Sigmoid colon (tissue), 7 donors: ENCODE results near the gene LRP2BP. TPM values are rescaled to one million over a fixed set of nuclear protein-coding genes. Genes with fewer than 3 reads are reported as not detected.

Experiments
- DNase-seq: peaks from one replicate; pipeline ENCODE4 v3.0.0-alpha.2; 2019
- H3K27ac ChIP-seq, 4 donors: fragments of 200-600 bp; sonication (generic); one replicate each; pipeline ENCODE4 v1.5.1; 2016 to 2019; ENCODE audit warnings: mild to moderate bottlenecking in 1 of 4
- H3K27me3 ChIP-seq, 3 donors: fragments of 200-600 bp; sonication (generic); one replicate each; pipeline ENCODE4 v1.5.1; 2019; ENCODE audit warnings: mild to moderate bottlenecking in 1 of 3
- H3K36me3 ChIP-seq, 4 donors: fragments of 200-600 bp; sonication (generic); one replicate each; pipeline ENCODE4 v1.5.1; 2016 to 2019
- H3K4me1 ChIP-seq, 4 donors: fragments of 200-600 bp; sonication (generic); one replicate each; pipeline ENCODE4 v1.5.1; 2017 to 2019
- H3K4me3 ChIP-seq, 4 donors: fragments of 200-600 bp; sonication (generic); one replicate each; pipeline ENCODE4 v1.5.1; 2017 to 2019; ENCODE audit warnings: mild to moderate bottlenecking in 2 of 4, moderate library complexity in 1 of 4
- H3K9me3 ChIP-seq, 4 donors: fragments of 200-600 bp in 3 of 4; sonication (generic) in 3 of 4; one replicate each; pipeline versions ENCODE4 v1.5.1 to v1.6.1; 2013 to 2019
- CTCF ChIP-seq, 4 experiments: fragments of 450-650 bp in 3 of 4; fragments of 200-600 bp in 1 of 4; IDR thresholded peaks; one replicate each; pipeline ENCODE4 v1.5.1; 2016 to 2019; ENCODE audit warnings: antibody characterized with exemption in 4 of 4, mild to moderate bottlenecking in 3 of 4, moderate library complexity in 2 of 4
- EP300 ChIP-seq, 4 donors: sonication (generic); formaldehyde crosslinking; IDR thresholded peaks; one replicate each; pipeline ENCODE4 v1.6.1; 2017; ENCODE audit warnings: antibody characterized with exemption in 4 of 4
- POLR2A ChIP-seq, 2 donors: fragments of 450-650 bp; IDR thresholded peaks; one replicate each; pipeline ENCODE4 v1.6.1; 2016; ENCODE audit warnings: antibody characterized with exemption in 2 of 2, mild to moderate bottlenecking in 2 of 2, moderate library complexity in 2 of 2
- POLR2AphosphoS5 ChIP-seq, 4 donors: sonication (generic); formaldehyde crosslinking; IDR thresholded peaks; one replicate each; pipeline ENCODE4 v1.6.1; 2017; ENCODE audit warnings: antibody characterized with exemption in 4 of 4
- WGBS, 2 donors: extraction: QIAGEN DNeasy Blood & Tissue Kit; methylation state at CpG; one replicate each; pipeline ENCODE4 v1.1.7; 2013; 5-methylcytosine and 5-hydroxymethylcytosine counted together
- intact Hi-C: fragments of 100-400 bp; cut with DNase I; formaldehyde crosslinking; loops from one replicate; pipeline ENCODE4 v1.15.1; 2023
- polyA plus RNA-seq, 3 donors: library from polyadenylated mRNA; stranded (reverse); fragments of 200-250 nt; gene quantifications; one replicate each; pipeline ENCODE4 v1.2.3, GENCODE V29; 2013
- total RNA-seq, 4 donors: library from RNA; depleted of rRNA; stranded (reverse); fragments of >200 nt; gene quantifications; one replicate each; pipeline ENCODE4 v1.1.0, GENCODE V29; 2016
- donor health status: healthy with polysubstance abuse.
- donor health status: Bipolar disorder and iron deficiency.
- donor health status: healthy.

Gene LRP2BP
- total and polyA plus RNA-seq, 7 donors = 0.16 to 2.6 (median 1.8) TPM

DNA sequence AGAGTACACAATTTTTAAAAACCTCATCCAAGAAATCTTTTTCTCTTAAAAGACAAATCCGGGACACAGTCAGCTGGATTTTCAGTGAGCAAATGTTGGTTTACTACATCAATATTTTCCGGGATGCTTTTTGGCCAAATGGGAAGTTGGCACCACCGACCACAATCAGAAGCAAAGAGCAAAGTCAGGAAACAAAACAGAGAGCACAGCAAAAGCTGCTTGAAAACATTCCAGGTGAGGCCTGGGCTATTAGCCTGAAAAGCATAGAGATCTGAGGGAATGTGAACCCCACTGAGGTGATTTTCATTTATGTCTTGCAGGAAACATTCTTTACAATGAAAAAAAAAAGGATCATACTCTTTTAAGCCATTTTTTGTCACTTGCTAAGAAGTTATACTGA lies 33.9 kb downstream of the LRP2BP start:
- no peaks in the 10 kb centered on the region for H3K27me3 ChIP-seq
- H3K4me3 ChIP-seq = no peak overlapping the region
- no peaks in the 10 kb centered on the region for H3K4me1 ChIP-seq
- no peaks in the 10 kb centered on the region for H3K9me3 ChIP-seq
- WGBS, 2 donors = 89 to 91% methylated on average over 3 of the region's 3 CpGs
- intact Hi-C loops = no loop called here
- TF ChIP-seq POLR2AphosphoS5 (IDR thresholded peaks at IDR 0.05) (no peak), POLR2A (IDR thresholded peaks at IDR 0.05) (no peak)
- H3K36me3 ChIP-seq = peaks cover 0 to 18% (median 0%) of the 10 kb centered on the region in 4 donors
- no peak overlapping the region for H3K27ac ChIP-seq
- DNase-seq = no peak

- no peak for DNase-seq
- WGBS, 2 donors = 96 to 98% methylated on average over 8 of the region's 8 CpGs
- Histone ChIP-seq H3K27me3 (no peaks in the 10 kb centered on the region), H3K9me3 (no peaks in the 10 kb centered on the region), H3K36me3 (peaks cover 0 to 18% (median 0%) of the 10 kb centered on the region in 4 donors), H3K4me3 (no peak overlapping the region), H3K27ac (no peak overlapping the region), H3K4me1 (no peaks in the 10 kb centered on the region)
- no peak for TF ChIP-seq POLR2AphosphoS5 (IDR thresholded peaks at IDR 0.05)
- TF ChIP-seq POLR2A (IDR thresholded peaks at IDR 0.05) = no peak
- TF ChIP-seq CTCF (IDR thresholded peaks at IDR 0.05) = no peak
- no peak for TF ChIP-seq EP300 (IDR thresholded peaks at IDR 0.05)
- intact Hi-C loops = no loop called here
Observed at GRCh38 chr4:185359767-185360446, 35.8 kb downstream of the LRP2BP start.

GRCh38 chr4:185358959-185359358 lies 36.8 kb downstream of the LRP2BP start:
- Histone ChIP-seq H3K4me3 (no peak overlapping the region), H3K36me3 (peaks cover 0 to 22% (median 0%) of the 10 kb centered on the region in 4 donors), H3K4me1 (no peaks in the 10 kb centered on the region), H3K9me3 (no peaks in the 10 kb centered on the region), H3K27me3 (no peaks in the 10 kb centered on the region), H3K27ac (no peak overlapping the region)
- intact Hi-C loops = no loop called here
- DNase-seq = no peak
- 89 to 94% methylated on average over 4 of the region's 4 CpGs for WGBS, 2 donors
- TF ChIP-seq POLR2A (IDR thresholded peaks at IDR 0.05) (no peak), CTCF (IDR thresholded peaks at IDR 0.05) (no peak), POLR2AphosphoS5 (IDR thresholded peaks at IDR 0.05) (no peak), EP300 (IDR thresholded peaks at IDR 0.05) (no peak)

DNA sequence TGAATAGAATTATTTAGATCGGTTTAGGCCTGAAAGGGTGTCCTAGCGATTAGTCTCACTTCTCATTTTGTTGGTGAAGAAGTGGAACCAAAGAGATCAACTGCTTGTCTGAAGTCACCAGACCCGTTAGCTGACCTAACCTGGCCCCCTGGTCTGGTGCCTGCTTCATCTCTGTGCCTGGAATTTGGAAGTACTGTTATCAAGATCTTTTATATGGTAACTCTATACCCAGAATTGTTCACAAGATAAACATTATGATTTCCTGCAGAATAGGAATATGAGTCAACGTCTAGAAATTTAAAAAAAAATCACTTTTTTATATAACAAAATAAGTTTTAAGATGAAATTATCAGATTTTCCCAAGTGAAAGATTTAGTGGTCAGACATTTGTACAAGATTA lies 37.2 kb downstream of the LRP2BP start:
- H3K27me3 ChIP-seq = no peaks in the 10 kb centered on the region
- H3K27ac ChIP-seq = no peak overlapping the region
- no peaks in the 10 kb centered on the region for H3K4me1 ChIP-seq
- no peak for DNase-seq
- H3K9me3 ChIP-seq = no peaks in the 10 kb centered on the region
- H3K36me3 ChIP-seq = peaks cover 0 to 26% (median 0%) of the 10 kb centered on the region in 4 donors
- intact Hi-C loops = no loop called here
- no peak overlapping the region for H3K4me3 ChIP-seq
- WGBS, 2 donors = 74 to 82% methylated on average over 4 of the region's 4 CpGs
- TF ChIP-seq EP300 (IDR thresholded peaks at IDR 0.05) (no peak), POLR2A (IDR thresholded peaks at IDR 0.05) (no peak), POLR2AphosphoS5 (IDR thresholded peaks at IDR 0.05) (no peak)

DNA sequence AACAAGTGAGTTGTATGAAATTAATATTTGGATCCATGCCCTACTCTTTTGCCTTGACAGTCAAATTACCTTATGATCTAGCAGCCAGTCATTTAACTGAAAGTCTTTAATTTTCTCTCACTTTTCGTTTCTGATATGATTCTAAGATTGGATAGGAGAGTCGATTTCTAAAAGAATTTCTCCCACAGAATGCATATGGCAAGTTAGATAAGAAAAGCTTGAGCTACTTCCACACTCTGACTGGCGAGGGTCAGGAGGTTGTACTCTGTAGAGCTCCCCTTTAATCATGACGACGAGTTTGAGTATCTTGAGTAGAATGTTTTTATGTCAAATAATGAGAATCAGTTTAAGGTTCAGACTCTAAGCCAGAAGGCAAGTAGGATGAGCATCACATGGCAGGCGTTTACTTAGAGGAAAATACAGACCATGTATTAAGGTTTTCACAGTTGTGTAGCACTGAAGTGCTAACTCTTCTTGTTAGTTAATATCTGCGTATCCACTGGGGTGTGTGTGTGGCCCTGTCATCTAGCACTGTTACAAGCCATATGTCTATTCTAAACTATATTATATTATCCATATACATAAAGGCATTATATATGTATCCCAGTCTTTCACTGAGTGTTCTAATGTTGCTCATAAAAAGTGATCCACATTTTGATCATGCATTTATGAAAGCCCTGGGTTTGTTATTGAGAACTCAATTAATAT lies 37.8 kb downstream of the LRP2BP start:
- peaks cover 0 to 30% (median 0%) of the 10 kb centered on the region in 4 donors for H3K36me3 ChIP-seq
- intact Hi-C loops = no loop called here
- H3K9me3 ChIP-seq = no peaks in the 10 kb centered on the region
- H3K27me3 ChIP-seq = no peaks in the 10 kb centered on the region
- no peak overlapping the region for H3K4me3 ChIP-seq
- DNase-seq = no peak
- TF ChIP-seq EP300 (IDR thresholded peaks at IDR 0.05) = no peak
- TF ChIP-seq CTCF (IDR thresholded peaks at IDR 0.05) = no peak
- TF ChIP-seq POLR2A (IDR thresholded peaks at IDR 0.05) = no peak
- TF ChIP-seq POLR2AphosphoS5 (IDR thresholded peaks at IDR 0.05) = no peak
- WGBS, 2 donors = 87 to 92% methylated on average over 7 of the region's 7 CpGs
- H3K4me1 ChIP-seq = no peaks in the 10 kb centered on the region
- H3K27ac ChIP-seq = no peak overlapping the region
